GM19043 (cell line): ENCODE data around the gene CXADR.

Experiments used
- ATAC-seq: cut with Tn5 transposase; IDR thresholded peaks from one replicate; pipeline ENCODE4 v1.9.1; 2021; ENCODE audit warnings: low read depth; ENCODE audit not compliant: unreplicated experiment

CXADR gene

DNA sequence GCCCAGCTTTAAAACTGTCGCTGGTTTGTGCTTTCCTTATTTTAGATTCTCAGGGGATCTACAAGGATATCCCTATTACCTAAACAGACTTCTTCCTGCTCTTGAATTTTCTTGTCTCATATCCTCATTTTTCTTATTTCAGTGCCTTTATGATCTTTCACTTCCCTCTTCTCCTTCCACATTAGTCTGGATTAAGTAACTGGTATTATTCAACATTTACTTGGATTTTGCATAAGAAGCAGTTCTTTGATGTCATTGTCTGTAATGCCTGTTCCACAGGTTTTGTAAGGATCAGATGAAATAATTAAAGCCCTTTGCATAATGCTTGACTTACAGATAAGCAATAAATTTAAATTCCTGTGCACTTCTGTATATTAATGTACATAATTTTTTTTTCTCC is 26.5 kb downstream of the CXADR start:
- ATAC-seq: no peak

DNA sequence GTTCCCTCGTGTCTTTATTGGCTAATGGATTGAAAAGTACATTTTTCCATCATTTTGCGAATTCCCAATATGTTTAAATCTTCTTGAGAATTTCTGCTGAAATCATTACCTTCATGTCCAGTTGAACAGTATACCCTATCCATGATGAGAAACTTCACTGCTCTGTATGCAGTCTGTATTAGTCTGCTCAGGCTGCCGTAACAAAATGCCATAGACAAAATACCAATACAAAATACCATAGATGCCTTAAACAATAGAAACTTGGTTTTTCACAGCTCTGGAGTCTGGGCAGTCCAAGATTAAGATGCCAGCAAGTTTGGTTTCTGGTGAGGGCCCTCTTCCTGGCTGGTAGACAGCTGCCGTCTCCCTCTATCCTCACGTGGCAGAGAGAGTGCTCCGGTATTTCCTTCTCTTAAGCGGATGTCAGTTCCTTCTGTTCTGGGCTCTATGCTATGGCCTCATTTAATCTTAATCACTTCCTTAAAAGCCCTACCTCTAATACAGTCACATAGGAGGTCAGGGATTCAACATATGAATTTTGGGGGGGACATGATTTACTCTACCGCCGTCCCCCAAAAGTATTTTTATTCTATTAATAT is 27.0 kb downstream of the CXADR start:
- no peak for ATAC-seq

DNA sequence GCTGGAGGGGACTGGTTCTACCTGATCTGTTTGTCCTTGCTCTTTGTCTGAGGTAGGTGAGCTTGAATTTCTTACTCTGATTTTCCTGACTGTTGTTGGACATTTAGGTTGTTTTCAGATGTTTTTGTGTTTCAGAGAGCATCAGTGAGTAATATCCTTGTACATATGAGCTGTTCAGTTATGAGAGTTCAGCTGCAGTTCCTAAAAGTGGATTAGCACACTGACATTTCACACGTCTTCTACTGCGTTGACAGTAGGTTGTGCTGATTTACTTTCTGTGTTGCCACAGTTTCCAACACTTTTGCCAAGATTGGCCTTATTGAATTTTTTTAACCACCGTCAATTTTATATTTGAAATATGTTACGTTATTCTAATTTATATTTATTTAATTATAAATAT is 27.7 kb downstream of the CXADR start:
- ATAC-seq: no peak

DNA sequence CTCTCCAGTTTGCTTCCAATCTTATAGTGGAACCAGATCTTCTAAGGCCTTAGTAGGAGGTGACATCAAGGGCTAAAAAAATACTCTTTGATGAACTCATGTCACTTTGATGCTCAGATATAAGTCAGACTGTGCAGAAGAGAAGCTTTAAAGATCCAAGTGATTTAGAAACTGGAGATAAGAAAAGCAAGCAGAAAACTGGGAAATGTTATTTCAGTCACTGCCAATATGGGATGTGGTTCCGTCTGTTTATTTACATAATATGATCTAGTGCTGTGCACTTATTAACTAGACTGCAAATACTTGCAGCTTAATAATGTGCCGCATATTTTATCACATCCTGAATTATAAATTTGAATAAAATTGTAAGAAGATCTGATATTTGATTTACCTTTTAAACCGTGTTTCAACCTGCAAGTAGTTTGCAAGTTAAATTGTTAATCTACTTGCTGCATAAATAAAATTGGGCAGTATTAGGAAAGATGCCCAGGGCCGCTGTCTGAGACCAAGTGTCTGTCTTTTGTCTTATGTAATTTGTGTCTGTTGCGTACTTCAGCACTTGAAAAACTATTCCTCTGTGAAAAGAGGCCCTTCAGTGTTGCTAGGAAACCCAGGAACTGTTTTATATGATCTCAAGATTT is 29.6 kb downstream of the CXADR start:
- ATAC-seq: no peak

DNA sequence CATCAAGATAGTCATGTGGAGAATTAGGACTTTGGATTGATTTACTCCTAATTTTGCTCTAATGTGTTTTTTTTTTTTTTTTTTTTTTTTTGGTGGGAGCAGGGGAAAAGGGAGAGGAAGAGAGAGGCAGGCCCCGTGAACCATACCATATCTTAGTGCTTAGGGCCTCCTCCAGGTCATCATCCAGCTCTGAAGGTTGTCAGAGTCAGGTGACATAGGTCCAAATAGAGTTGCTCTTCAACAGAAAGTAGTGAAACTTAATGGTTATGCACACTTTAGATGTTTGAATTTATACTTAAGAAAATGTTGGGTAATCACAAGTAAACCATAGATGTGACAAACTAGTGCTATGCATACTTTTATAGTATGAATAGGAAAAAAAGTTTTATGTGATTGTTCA is 32.2 kb downstream of the CXADR start:
- no peak for ATAC-seq

DNA sequence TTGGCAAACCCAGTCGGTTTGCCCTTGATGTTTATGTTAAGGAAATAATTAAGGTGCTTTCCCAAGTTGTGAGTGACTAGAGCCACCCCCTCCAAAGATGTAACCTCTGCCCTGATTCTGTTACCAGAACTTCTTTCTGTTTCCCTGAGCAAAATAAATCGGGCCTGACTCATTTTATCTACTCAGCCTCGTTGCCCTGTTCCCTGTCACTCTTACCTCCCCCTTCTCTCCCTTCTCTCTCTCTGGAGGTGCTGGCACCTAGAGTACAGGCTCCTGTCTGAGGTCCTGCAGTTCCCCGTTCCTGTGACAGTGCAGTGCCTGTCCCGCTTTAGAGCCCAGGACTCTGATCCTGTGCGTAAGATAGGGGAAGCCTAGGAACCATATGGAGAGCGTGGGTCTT is 35.4 kb downstream of the CXADR start:
- ATAC-seq: no peak

DNA sequence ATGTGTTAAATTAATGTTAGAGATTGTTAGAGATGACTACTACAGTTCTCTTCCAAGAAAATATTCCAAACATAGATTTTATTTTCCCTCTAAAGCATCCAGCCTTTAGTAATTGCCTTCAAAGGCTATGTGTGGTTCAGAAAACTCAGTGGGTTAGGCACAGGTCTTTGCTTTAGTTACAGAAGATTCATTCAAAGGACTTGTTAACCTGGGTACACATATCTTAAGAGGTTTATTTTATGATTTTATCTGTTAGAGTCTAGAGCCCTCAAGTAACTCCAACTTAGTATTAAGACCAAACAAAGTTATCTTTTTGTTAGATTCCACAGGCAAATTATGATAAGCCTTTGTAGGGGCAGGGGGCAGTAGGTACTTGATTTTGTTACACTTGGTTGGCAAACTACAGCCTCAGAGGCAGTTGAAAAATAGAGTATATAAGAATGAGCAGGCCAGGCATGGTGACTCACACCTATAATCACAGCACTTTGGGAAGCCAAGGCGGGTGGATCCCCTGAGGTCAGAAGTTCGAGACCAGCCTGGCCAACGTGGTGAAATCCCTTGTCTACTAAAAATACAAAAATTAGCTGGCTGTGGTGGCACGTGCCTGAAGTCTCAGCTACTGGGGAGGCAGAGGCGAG is 37.9 kb downstream of the CXADR start:
- ATAC-seq: no peak

DNA sequence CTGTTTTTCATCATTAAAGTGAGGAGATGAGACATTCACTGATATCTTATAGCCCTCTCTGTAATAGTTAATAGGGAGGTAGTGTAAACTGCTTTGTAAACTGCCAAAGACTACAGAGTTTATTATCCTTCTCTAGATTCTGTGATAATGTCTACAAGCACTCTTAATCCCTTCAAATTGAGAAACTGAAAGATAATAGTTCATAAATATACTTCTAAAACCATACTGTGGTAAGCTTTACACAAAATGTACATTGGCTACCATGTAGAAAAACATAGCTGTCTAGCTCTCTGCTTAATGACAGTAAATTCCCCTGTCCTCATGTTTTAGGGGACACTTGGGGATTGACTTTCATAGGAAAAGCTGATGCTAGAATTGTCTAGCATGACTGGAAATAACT is 39.6 kb downstream of the CXADR start:
- ATAC-seq: no peak

DNA sequence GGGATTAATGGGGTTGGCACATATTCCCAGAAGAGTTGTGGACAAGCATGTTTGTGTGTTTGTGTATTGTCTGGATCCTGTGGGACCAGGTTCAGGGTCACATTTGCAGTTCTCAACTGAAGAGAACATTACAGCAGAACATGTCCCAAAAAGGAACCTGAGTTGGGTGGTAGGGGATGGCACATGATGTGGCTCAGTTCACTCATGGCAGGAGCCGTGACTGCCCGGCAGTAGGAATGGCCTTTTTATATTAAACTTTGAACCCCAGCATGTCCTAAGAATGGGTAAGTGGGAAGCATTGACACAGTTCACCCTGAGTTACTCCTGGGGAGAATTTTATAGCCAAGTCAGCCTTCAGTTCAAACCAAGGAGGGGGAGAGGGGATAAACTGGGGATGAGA is 41.3 kb downstream of the CXADR start:
- no peak for ATAC-seq

DNA sequence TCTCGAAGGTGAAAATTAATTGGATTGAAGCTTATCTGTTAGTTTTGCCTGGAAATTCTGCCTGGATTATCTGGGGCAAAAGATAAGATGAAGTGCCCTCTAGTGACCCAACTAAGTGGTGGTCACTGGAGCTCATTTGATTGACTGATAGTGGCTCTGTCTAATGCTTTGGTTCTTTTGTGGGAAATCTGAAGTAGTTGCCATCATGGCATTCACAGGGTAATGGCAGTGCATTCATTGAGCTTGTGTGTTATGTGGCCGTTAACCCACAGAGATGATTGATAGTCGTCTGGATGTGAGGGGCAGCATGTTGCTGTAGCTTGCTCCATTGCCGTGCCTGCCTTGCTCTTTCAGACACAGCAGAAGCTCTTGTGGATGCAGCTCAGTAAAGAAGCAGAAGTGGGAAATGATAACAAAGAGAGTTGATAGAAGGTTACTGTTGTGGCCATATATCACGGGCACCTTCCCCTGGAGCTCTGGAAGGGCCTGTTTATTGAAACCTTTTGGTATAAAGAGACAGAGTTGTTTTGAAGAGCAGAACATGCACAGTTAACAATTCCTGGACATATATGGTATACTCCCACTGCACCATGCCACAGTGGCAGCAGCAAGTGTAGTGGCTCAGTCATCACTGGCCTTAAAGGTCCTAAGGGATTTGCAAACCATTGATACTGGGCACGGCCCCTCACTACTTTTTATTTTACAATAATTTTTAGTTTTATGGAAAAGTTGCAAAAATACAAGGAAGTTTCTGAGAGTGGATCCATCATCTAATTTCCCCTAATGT is 42.0 kb downstream of the CXADR start:
- ATAC-seq: no peak

DNA sequence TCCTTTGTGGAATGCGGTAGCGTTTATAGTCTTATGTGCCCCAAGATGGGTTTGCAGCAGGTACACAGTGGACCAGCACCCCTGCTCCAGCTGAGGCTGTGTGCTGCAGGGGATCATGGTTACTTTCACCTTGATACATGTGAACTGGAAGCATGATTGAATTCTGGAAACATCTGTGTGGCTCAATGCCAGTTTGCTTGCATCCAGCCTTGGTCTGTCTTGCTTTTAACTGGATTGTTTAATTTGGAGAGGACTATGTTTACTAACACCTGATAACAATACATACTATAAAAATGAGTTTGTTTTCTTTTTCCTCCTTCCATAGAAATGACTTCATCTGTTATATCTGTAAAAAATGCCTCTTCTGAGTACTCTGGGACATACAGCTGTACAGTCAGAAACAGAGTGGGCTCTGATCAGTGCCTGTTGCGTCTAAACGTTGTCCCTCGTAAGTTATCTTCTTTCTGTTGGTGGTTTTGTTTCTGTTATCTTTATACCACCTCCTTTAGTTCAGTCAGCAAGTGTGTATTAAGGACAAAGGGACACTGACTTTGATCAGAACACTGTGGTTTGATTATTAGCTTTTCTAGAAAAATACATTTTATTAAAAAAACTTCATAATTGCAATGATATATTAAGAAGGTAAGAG is 47.7 kb downstream of the CXADR start:
- no peak for ATAC-seq

DNA sequence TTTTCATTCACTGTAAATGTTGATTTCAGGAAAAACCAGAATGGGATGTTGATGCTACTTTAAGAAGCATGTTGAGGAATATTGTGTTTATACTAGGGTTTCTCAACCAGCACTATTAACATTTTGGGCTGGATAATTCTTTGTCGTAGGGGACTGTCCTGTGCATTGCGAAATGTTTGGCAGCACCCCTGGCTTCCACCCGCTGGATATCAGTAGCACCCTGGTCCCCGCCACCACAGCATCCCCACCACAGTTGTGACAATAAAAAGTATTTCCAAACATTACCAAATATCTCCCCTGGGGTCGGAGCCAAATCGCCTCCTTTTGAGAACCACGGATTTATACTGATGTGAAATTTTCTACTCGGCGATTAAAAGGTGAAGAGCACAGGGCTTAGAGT is 57.9 kb downstream of the CXADR start:
- no peak for ATAC-seq

DNA sequence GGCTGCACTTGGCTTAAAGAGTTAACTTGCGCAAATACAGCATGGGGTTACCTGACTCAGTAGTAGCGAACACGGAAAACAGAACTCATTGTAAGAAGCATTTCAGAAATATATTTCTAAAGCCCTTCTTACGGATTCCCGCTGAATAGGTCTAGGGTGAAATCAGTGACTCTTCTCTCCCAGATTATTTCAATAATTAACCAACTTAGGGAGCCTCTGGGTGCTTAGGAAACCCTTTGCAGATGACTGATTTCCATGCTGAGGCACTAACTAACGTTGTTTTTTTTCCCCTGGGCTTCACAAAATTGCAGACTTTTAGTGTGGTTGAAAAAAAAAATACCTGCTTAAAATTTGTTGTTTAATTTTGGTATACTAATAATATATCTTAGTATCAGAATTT is 59.6 kb downstream of the CXADR start:
- ATAC-seq: no peak

DNA sequence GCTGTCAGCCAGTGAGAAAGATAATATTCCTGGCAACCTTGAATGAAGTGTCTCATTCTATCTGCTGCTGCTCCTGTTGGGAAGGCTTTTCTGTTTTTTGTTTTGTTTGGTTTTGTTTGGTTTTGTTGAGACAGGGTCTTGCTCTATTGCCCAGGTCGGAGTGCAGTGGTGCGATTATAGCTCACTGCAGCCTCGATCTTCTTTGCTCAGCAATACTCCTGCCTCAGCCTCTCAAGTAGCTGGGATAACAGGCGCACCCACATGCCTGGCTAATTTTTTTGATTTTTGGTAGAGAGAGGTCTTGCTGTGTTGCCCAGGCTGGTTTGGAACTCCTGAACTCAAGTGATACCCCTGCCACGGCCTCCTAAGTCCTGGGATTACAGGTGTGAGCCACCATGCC is 62.2 kb downstream of the CXADR start:
- ATAC-seq: no peak

DNA sequence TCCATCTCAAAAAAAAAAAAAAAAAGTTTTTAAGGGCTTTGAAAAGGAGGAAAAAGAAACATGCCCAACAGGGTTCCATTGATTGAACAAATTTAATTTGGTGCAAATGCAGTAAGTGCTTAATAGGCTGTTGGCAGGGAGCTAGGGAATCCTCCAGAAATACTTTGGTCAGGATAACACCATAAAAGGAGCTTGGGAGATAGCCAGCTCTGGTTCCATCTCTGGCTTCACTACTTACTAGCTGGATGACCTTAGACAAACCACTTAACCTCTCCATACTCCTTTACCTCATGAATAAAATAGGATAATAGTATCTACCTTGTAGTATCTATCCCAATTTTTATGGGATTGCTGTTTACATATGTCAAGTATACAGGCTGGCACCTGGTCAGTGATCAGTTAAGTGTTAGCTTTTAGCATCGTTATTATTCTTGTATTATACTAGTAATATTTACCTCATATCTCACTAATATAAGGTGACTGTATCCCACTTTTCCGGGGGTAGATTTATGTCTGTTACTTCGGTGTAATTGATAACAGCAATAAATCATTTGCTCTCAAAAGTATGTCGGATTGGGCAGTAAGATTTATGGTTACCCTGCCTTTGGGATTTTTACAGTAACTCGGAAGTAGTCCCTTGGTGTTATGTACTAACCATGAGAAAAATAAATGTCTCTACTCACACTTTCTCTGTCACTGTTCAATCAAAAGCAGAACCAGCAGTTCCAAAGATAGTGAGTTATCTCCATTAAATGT is 63.4 kb downstream of the CXADR start:
- ATAC-seq: no peak

DNA sequence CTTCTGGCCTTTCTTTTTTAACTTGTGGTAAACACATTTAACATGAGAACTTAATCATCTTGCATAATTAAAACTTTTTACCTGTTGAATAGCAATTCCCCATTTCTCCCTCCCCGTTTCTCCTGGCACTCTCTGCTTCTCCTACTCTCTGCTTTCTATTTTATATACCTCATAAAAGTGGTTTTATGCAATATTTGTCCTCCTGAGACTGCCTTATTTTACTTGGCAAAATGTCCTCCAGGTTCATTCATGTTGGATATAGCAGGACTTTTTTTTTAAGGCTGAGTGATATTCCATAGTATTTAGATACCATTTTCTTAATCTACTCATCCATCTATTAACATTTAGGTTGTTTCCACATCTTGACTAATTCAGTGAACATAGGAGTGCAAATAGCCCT is 64.9 kb downstream of the CXADR start:
- ATAC-seq: no peak

DNA sequence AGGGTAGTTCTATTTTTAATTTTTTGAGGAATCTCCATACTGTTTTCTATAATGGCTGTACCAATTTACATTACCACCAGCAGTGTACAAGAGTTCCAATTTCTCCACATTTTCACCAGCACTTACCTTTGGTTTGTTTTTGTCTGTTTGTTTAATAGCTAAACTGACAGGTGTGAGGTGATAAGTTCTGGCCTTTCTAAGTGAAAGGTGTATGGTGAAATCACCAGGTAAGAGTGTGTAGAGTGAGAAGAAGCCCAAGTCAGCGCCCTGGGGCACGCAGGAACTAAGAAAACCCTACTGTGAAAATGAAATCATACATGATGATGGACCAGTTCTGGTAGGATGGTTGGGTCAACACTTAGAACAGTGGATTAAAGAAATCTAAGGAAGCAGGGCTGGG is 65.3 kb downstream of the CXADR start:
- ATAC-seq: no peak

DNA sequence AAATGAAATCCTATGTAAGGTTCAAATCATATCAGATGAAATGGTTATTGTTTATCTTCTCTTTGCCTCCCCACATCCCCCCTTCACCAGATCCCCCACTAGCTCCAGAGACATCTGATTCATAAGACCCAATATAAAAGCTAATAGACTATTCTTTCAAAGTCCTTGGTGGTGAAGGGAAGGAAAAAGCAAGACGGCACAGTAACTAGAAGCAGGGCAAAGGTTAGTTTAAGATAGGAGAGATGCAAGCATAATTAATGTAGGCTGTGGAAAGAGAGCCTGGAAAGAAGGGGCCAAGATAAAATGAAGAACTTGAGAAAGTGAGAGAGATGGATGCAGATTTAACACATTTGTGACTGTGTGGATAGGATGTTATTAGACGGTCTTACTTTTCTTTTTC is 66.0 kb downstream of the CXADR start:
- ATAC-seq: no peak

DNA sequence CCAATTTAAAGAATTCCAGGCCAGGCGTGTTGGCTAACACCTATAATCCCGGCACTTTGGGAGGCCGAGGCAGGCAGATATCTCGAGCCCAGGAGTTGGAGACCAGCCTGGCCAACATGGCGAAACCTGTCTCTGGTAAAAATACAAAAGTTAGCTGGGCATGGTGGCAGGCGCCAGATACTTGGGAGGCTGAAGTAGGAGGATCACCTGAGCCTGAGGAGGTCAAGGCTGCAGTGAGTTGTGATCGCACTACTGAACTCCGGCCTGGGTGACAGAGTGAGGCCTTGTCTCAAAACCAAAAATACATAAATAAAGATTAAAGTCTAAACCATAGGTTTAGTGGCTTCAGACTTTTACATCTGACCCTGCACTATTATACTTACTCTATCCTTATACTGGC is 67.5 kb downstream of the CXADR start:
- no peak for ATAC-seq

DNA sequence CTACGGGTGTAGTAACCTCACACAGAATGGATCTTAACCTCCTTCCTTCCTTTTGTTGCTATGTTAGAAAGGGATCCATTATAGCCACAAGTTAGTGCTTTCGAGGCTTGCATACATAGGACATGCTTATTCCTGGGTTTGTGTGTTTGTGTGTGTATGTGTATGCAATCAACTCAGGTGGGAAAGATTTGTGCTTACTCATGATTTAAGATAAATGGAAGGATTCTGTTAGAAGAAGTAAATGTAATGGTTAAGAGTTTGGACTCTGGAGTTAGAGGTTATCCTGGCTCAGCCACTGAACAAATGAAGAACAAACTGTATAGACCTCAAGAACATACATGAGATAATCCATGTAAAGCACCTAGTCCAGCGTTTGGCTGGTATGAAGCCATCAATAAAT is 71.1 kb downstream of the CXADR start:
- no peak for ATAC-seq
